Activated naive CD8-positive, alpha-beta T cell treated with anti-CD3 and anti-CD28 coated beads, Interleukin-2, amount 50 U/mL, for 24 hours (primary cell): Measurements from ENCODE around the gene DNALI1.

Experiments used
- ATAC-seq: fragments of 150-1000 bp; cut with Tn5 transposase; one replicate; pipeline ENCODE4 v1.10.0; 2021
- DNase-seq: peaks from one replicate; pipeline ENCODE4 v3.0.0; 2021
- H3K27ac Mint-ChIP-seq: one replicate; pipeline ENCODE4 v1.8.0; 2021; ENCODE audit warnings: mild to moderate bottlenecking, mixed read lengths
- H3K27me3 Mint-ChIP-seq: one replicate; pipeline ENCODE4 v1.8.0; 2021; ENCODE audit warnings: mixed read lengths
- H3K36me3 Mint-ChIP-seq: one replicate; pipeline ENCODE4 v1.8.0; 2021; ENCODE audit warnings: low read depth, mixed read lengths
- H3K4me1 Mint-ChIP-seq: one replicate; pipeline ENCODE4 v1.8.0; 2021; ENCODE audit warnings: mixed read lengths
- H3K4me3 Mint-ChIP-seq: one replicate; pipeline ENCODE4 v1.8.0; 2021; ENCODE audit warnings: mild to moderate bottlenecking, moderate library complexity, mixed read lengths
- H3K9me3 Mint-ChIP-seq: one replicate; pipeline ENCODE4 v1.8.0; 2021; ENCODE audit warnings: mixed read lengths

The DNALI1 gene

GRCh38 chr1:37605061-37605650, 48.4 kb downstream of the DNALI1 start:
- ATAC-seq, result no peak
- peak overlapping the region; percentile 5 for H3K27ac Mint-ChIP-seq
- H3K36me3 Mint-ChIP-seq, result no peaks in the 10 kb centered on the region
- H3K4me3 Mint-ChIP-seq, result no peak overlapping the region
- H3K27me3 Mint-ChIP-seq, result peaks cover 7% of the 10 kb centered on the region
- no peaks in the 10 kb centered on the region for H3K4me1 Mint-ChIP-seq
- DNase-seq, result no peak
- H3K9me3 Mint-ChIP-seq, result no peaks in the 10 kb centered on the region

- no peak for DNase-seq
These were observed 49.2 kb downstream of the DNALI1 start for GRCh38 chr1:37605806-37606474.

GRCh38 chr1:37606481-37607263, 49.9 kb downstream of the DNALI1 start:
- Mint-ChIP-seq H3K27me3 (peaks cover 7% of the 10 kb centered on the region), H3K27ac (no peak overlapping the region)

More at GRCh38 chr1:37605806-37606474, 49.2 kb downstream of the DNALI1 start:
- no peak for ATAC-seq
- H3K4me3 Mint-ChIP-seq, result no peak overlapping the region
- H3K9me3 Mint-ChIP-seq, result no peaks in the 10 kb centered on the region
- no peaks in the 10 kb centered on the region for H3K36me3 Mint-ChIP-seq
- H3K4me1 Mint-ChIP-seq, result no peaks in the 10 kb centered on the region
- H3K27ac Mint-ChIP-seq, result no peak overlapping the region
- H3K27me3 Mint-ChIP-seq, result peaks cover 7% of the 10 kb centered on the region

GRCh38 chr1:37609002-37609401, 52.3 kb downstream of the DNALI1 start:
- H3K27ac Mint-ChIP-seq, result no peak overlapping the region
- DNase-seq (no peak), ATAC-seq (no peak)
- no peak overlapping the region for H3K4me3 Mint-ChIP-seq
- peaks cover 6% of the 10 kb centered on the region for H3K27me3 Mint-ChIP-seq
- no peaks in the 10 kb centered on the region for H3K9me3 Mint-ChIP-seq
- H3K4me1 Mint-ChIP-seq, result no peaks in the 10 kb centered on the region
- H3K36me3 Mint-ChIP-seq, result no peaks in the 10 kb centered on the region

More at GRCh38 chr1:37606481-37607263, 49.9 kb downstream of the DNALI1 start:
- H3K4me3 Mint-ChIP-seq, result no peak overlapping the region
- no peaks in the 10 kb centered on the region for H3K9me3 Mint-ChIP-seq
- ATAC-seq (no peak), DNase-seq (no peak)
- no peaks in the 10 kb centered on the region for H3K36me3 Mint-ChIP-seq
- H3K4me1 Mint-ChIP-seq, result no peaks in the 10 kb centered on the region

- Mint-ChIP-seq H3K27ac (no peak overlapping the region), H3K4me1 (no peaks in the 10 kb centered on the region), H3K36me3 (no peaks in the 10 kb centered on the region), H3K4me3 (no peak overlapping the region), H3K9me3 (no peaks in the 10 kb centered on the region), H3K27me3 (peaks cover 3% of the 10 kb centered on the region)
- DNase-seq, result no peak
- no peak for ATAC-seq
These were observed 53.3 kb downstream of the DNALI1 start for GRCh38 chr1:37609994-37610393.

GRCh38 chr1:37612186-37612585, 55.4 kb downstream of the DNALI1 start:
- ATAC-seq (no peak), DNase-seq (no peak)
- H3K27ac Mint-ChIP-seq, result no peak overlapping the region
- H3K4me3 Mint-ChIP-seq, result no peak overlapping the region
- H3K27me3 Mint-ChIP-seq, result peaks cover 17% of the 10 kb centered on the region
- H3K36me3 Mint-ChIP-seq, result no peaks in the 10 kb centered on the region
- H3K9me3 Mint-ChIP-seq, result no peaks in the 10 kb centered on the region
- no peaks in the 10 kb centered on the region for H3K4me1 Mint-ChIP-seq

GRCh38 chr1:37614105-37614504, 57.4 kb downstream of the DNALI1 start:
- Mint-ChIP-seq H3K4me3 (no peak overlapping the region), H3K9me3 (no peaks in the 10 kb centered on the region), H3K36me3 (no peaks in the 10 kb centered on the region), H3K4me1 (no peaks in the 10 kb centered on the region), H3K27ac (no peak overlapping the region), H3K27me3 (peaks cover 29% of the 10 kb centered on the region)
- no peak for ATAC-seq
- no peak for DNase-seq

GRCh38 chr1:37616330-37616729, 59.6 kb downstream of the DNALI1 start:
- Mint-ChIP-seq H3K27me3 (peaks cover 35% of the 10 kb centered on the region), H3K27ac (no peak overlapping the region), H3K36me3 (no peaks in the 10 kb centered on the region), H3K4me1 (no peaks in the 10 kb centered on the region), H3K9me3 (no peaks in the 10 kb centered on the region), H3K4me3 (no peak overlapping the region)
- DNase-seq (no peak), ATAC-seq (no peak)
